GM12864 (cell line): ENCODE data around the gene PAK4.

Source experiments
- DNase-seq: peaks from one replicate; pipeline ENCODE4 v3.0.0-alpha.2; 2011; ENCODE audit warnings: low read depth
- H3K4me3 ChIP-seq: 2 replicates; pipeline ENCODE4 v1.5.1; 2011; ENCODE audit warnings: mild to moderate bottlenecking, low read depth, low read length, control low read depth
- CTCF ChIP-seq: IDR thresholded peaks from 2 replicates; pipeline ENCODE4 v1.5.1; 2011; ENCODE audit warnings: low read depth, mild to moderate bottlenecking, moderate library complexity, low read length, control low read depth, inconsistent platforms; ENCODE audit errors: missing control alignments

The PAK4 gene

DNA sequence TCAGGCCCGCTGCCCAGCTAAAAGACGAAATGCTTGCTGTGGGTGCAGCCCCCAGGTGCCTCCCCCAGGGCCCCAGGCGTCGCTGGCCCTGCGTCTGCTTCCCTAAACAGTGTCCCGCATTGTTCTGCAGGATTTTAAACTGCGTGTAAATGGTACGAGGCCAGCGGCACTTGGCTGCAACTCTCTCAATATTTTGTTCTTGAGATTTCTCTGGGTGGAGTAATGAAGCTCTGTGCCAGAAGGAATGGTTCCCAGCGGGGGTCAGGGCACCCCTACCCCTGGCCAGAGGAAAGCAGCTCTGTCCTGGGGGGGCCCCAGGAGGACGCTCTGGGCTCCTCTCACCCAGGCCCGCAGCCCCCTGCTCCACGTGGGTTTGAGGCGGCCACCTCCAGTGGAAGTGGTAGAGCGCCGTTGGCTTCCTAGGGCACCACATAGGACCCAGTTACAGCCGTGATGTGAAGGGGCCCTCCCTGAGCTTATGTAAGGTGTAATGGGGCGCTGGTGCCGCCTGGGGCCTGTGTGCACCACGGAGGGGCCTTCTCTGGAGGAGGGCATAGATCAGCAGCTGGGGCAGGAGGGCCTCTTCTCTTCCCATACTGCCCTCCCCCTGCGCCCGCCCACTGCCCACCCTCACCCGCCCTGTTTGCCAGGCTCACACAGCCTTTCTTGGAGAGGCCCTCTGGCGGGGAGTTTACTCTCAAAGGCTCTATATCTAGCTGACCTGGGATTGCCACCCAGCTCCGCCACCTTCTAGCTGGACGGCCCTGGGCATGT is 19.8 kb downstream of the PAK4 start:
- no peak for DNase-seq
- no peak overlapping the region for H3K4me3 ChIP-seq
- no peak for TF ChIP-seq CTCF

- TF ChIP-seq CTCF = no peak
- H3K4me3 ChIP-seq = no peak overlapping the region
- DNase-seq = no peak
These were observed 20.5 kb downstream of the PAK4 start for GRCh38 chr19:39146091-39146490.

DNA sequence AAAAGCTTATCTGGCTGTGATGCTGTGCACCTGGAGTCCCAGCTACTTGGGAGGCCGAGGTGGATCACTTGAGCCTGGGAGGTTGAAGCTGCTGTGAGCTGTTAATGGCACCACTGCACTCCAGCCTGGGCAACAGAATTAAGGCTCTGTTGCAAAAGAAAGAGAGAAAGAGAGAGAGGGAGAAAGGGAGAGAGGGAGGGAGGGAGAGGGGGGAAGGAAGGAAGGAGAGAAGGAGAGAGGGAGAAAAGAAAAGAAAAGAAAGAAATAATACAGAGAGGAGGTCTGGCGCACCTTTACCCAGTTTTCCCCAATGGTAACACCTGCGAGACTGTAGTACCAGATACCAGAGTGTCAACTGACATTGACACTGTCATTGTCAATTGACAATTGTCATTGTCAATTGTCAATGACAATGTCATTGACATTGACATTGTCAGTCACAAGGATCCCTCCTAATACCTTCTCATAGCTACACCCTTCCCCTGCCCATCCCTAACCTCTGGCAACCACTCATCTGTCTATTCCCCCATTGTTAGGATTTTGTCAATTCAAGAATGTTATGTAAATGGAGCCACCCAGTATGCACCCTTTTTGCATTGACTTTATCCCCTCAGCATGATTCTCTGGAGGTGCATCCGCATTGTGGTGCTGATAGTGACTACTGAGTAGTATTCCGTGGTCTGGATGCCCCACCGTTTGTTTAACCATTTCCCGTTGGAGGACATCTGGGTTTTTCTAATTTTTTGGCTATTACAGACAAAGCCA is 21.3 kb downstream of the PAK4 start:
- TF ChIP-seq CTCF = no peak
- DNase-seq = no peak
- H3K4me3 ChIP-seq = no peak overlapping the region

GRCh38 chr19:39147480-39147879 is 21.9 kb downstream of the PAK4 start:
- TF ChIP-seq CTCF = no peak
- H3K4me3 ChIP-seq = no peak overlapping the region
- DNase-seq = no peak

DNA sequence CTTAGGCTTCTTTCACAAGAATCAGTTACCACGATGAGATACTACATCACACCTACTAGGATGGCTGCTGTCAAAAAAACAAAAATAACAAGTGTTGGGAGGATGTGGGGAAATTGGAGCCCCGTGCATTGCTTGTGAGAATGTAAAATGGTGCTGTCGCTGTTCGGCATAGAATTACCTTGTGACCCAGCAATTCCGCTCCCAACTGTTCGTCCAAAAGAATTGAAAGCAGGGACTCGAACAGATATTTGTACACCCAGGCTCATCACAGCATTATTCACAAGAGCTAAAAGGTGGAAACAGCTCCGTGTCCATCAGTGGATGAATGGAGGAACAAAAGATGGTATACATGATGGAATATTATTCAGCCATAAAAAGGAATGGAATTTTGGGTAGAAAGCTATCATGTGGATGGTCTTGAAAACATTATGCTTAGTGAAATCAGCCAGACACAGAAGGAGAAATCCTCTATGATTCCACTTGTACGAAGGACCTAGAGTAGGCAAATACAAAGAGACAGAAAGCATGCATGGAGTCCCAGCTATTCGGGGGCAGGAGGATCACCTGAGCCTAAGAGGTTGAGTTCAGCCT is 23.4 kb downstream of the PAK4 start:
- no peak for TF ChIP-seq CTCF
- no peak for DNase-seq

GRCh38 chr19:39150235-39150634 is 24.6 kb downstream of the PAK4 start:
- no peak for TF ChIP-seq CTCF
- no peak overlapping the region for H3K4me3 ChIP-seq

More for the DNA sequence above, 23.4 kb downstream of the PAK4 start:
- H3K4me3 ChIP-seq = no peak overlapping the region

More at GRCh38 chr19:39150235-39150634, 24.6 kb downstream of the PAK4 start:
- DNase-seq = no peak
